ENCODE results near the gene PPEF2.

PPEF2 gene

GRCh38 chr4:75867130-75867529 lies 35.1 kb downstream of the PPEF2 start:
- Histone ChIP-seq H3K36me3 (no peaks in the 10 kb centered on the region), H3K4me1 (no peaks in the 10 kb centered on the region), H3K27me3 (no peaks in the 10 kb centered on the region), H3K9me3 (no peaks in the 10 kb centered on the region; the same call in 1 of the 2 replicates), H3K4me3 (ENCODE audit: low read depth, low read length) (no peak overlapping the region)
- no peak for DNase-seq
- TF ChIP-seq CTCF (IDR thresholded peaks at IDR 0.05; ENCODE audit: low read depth, low read length) = no peak

GRCh38 chr4:75860606-75861005 lies 41.6 kb downstream of the PPEF2 start:
- Histone ChIP-seq H3K4me3 (ENCODE audit: low read depth, low read length) (no peak overlapping the region), H3K36me3 (no peaks in the 10 kb centered on the region), H3K27me3 (no peaks in the 10 kb centered on the region), H3K9me3 (no peaks in the 10 kb centered on the region; the same call in 1 of the 2 replicates), H3K4me1 (no peaks in the 10 kb centered on the region)
- TF ChIP-seq CTCF (IDR thresholded peaks at IDR 0.05; ENCODE audit: low read depth, low read length) = no peak
- no peak for DNase-seq

GRCh38 chr4:75858721-75859120 lies 43.5 kb downstream of the PPEF2 start:
- Histone ChIP-seq H3K9me3 (no peaks in the 10 kb centered on the region; the same call in 1 of the 2 replicates), H3K4me1 (no peaks in the 10 kb centered on the region), H3K27me3 (no peaks in the 10 kb centered on the region), H3K4me3 (ENCODE audit: low read depth, low read length) (no peak overlapping the region), H3K36me3 (no peaks in the 10 kb centered on the region)
- no peak for DNase-seq
- no peak for TF ChIP-seq CTCF (IDR thresholded peaks at IDR 0.05; ENCODE audit: low read depth, low read length)

GRCh38 chr4:75849461-75849860 lies 52.8 kb downstream of the PPEF2 start:
- Histone ChIP-seq H3K4me1 (no peaks in the 10 kb centered on the region; the same call in 1 of the 2 replicates), H3K27me3 (no peaks in the 10 kb centered on the region), H3K36me3 (no peaks in the 10 kb centered on the region), H3K4me3 (ENCODE audit: low read depth, low read length) (no peak overlapping the region), H3K9me3 (no peaks in the 10 kb centered on the region)
- no peak for TF ChIP-seq CTCF (IDR thresholded peaks at IDR 0.05; ENCODE audit: low read depth, low read length)
- DNase-seq = no peak

GRCh38 chr4:75848891-75849290 lies 53.4 kb downstream of the PPEF2 start:
- no peaks in the 10 kb centered on the region for H3K36me3 ChIP-seq
- no peak for DNase-seq

More at GRCh38 chr4:75848891-75849290, 53.4 kb downstream of the PPEF2 start:
- Histone ChIP-seq H3K4me1 (no peaks in the 10 kb centered on the region; the same call in 1 of the 2 replicates), H3K9me3 (no peaks in the 10 kb centered on the region), H3K27me3 (no peaks in the 10 kb centered on the region), H3K4me3 (ENCODE audit: low read depth, low read length) (no peak overlapping the region)
- TF ChIP-seq CTCF (IDR thresholded peaks at IDR 0.05; ENCODE audit: low read depth, low read length) = no peak
